ENCODE data around the gene ARHGAP12. TPM values are rescaled to one million over a fixed set of nuclear protein-coding genes. Genes with fewer than 3 reads are reported as not detected.

The ARHGAP12 gene
- total RNA-seq, 2 experiments from 2014 or later: 40.3 to 41.1 TPM

DNA sequence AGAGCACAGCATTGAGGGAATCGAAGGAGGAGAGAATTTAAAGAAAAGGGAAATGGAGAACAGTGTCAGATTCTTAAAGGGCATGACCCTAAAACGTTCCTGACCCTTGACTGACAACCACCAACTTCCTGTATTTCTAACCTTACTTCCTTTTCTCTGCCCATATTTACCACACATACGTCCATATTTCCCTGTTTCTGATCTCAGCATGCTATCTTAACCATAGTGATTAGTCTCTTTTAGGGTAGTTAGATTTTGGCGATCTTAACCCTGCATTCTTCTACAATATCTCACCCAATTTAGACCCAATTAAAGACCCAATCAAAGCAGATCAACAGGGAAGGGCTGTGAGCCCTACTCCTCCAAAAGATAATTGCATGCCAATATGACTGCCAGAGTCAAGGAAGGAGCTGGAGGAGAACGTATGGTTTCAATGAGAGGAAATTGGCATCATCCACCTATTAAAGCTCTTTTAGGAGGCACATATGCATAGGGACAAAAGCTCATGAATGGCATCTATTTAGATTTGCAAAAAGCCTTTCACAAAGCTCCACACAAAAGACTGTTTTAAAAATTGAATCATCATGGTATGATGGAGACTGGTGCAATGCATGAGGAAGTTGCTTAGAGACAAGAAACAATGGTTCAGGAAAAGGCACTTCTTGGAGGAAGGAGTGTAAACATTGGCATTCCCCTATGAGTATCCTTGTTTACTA lies 49.0 kb upstream of the ARHGAP12 start:
- H3K27me3 ChIP-seq (ENCODE audit: control insufficient read depth in 1 of 2, insufficient read depth in 2 of 2, low read length in 2 of 2): no peaks in the 10 kb centered on the region
- ATAC-seq (ENCODE audit: poor library complexity) (peak; percentile 51), DNase-seq (peak in 3 of 14 experiments; percentile 39 to 50 (median 39))
- TF ChIP-seq, protein P1, sequence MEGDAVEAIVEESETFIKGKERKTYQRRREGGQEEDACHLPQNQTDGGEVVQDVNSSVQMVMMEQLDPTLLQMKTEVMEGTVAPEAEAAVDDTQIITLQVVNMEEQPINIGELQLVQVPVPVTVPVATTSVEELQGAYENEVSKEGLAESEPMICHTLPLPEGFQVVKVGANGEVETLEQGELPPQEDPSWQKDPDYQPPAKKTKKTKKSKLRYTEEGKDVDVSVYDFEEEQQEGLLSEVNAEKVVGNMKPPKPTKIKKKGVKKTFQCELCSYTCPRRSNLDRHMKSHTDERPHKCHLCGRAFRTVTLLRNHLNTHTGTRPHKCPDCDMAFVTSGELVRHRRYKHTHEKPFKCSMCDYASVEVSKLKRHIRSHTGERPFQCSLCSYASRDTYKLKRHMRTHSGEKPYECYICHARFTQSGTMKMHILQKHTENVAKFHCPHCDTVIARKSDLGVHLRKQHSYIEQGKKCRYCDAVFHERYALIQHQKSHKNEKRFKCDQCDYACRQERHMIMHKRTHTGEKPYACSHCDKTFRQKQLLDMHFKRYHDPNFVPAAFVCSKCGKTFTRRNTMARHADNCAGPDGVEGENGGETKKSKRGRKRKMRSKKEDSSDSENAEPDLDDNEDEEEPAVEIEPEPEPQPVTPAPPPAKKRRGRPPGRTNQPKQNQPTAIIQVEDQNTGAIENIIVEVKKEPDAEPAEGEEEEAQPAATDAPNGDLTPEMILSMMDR (IDR thresholded peaks at IDR 0.05): no peak
- H3K4me1 ChIP-seq (ENCODE audit: insufficient read depth, low read length): peaks cover 11% of the 10 kb centered on the region
- Mint-ChIP-seq H3K9me3 (no peaks in the 10 kb centered on the region), H3K36me3 (ENCODE audit: low read depth) (no peaks in the 10 kb centered on the region), H3K4me3 (no peak overlapping the region), H3K27ac (no peak overlapping the region), H3K27me3 (no peaks in the 10 kb centered on the region), H3K4me1 (ENCODE audit: low read depth) (peaks cover 36% of the 10 kb centered on the region)
- no peak overlapping the region for H3K4me3 ChIP-seq (ENCODE audit: low read length)
- POLR2A ChIA-PET: interaction anchor here (0.5 to 0.8 kb wide), 3 partner anchors 8 to 78 kb away, joined by 3 to 4 read pairs (median 3); no protein-coding TSS in a partner anchor
- CTCF ChIA-PET: interaction anchor here (1.1 kb wide), 1 partner anchor 13 kb away, joined by 3 read pairs; no protein-coding TSS in a partner anchor
- H3K27ac ChIP-seq (ENCODE audit: low read depth in 1 of 2, low read length in 2 of 2): no peak overlapping the region
- H3K9me3 ChIP-seq (ENCODE audit: control insufficient read depth in 1 of 2, insufficient read depth in 1 of 2, low read length in 2 of 2): no peaks in the 10 kb centered on the region
- H3K36me3 ChIP-seq (ENCODE audit: insufficient read depth, low read length): no peaks in the 10 kb centered on the region
- intact Hi-C loops (cut with DNase I, micrococcal nuclease): no loop called here

DNA sequence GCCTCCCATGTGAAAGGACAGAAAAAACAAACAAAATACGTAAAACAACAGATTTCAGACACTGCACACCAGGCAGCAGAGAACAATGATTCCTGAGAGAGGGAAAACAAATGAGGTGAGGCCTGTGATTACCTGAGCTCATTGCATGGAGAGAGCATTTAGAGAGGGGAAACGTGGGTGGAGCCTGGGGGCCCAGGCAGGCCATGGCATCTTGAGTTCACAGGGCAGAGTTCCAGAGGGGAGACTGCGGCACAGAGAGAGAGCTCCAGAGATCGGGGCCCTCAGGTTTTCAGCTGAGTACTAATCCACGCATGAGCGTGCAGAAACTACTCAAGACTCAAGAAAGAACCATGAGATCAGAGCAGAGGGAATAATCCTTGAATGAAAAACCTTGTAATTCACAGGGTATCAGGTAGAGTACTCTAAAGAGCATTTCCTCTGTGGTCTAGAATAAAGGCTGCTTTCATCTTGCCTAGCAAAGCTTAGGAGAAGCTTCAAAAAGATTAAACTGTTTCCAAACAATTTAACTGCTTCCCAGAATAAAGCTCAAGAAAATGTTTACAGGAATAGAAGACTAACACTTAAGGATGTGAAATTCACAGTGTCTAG lies 46.6 kb upstream of the ARHGAP12 start:
- H3K4me1 Mint-ChIP-seq (ENCODE audit: low read depth): peaks cover 36% of the 10 kb centered on the region
- ATAC-seq (ENCODE audit: poor library complexity) (peak; percentile 46), DNase-seq (peak in 1 of 14 experiments; percentile 4)
- ChIA-PET POLR2A (no interaction called here), CTCF (no interaction called here)
- H3K27me3 Mint-ChIP-seq: no peaks in the 10 kb centered on the region
- Histone ChIP-seq H3K27me3 (ENCODE audit: control insufficient read depth in 1 of 2, insufficient read depth in 2 of 2, low read length in 2 of 2) (no peaks in the 10 kb centered on the region), H3K9me3 (ENCODE audit: control insufficient read depth in 1 of 2, insufficient read depth in 1 of 2, low read length in 2 of 2) (no peaks in the 10 kb centered on the region), H3K27ac (ENCODE audit: low read depth in 1 of 2, low read length in 2 of 2) (no peak overlapping the region), H3K4me1 (ENCODE audit: insufficient read depth, low read length) (peaks cover 11% of the 10 kb centered on the region), H3K36me3 (ENCODE audit: insufficient read depth, low read length) (no peaks in the 10 kb centered on the region), H3K4me3 (ENCODE audit: low read length) (no peak overlapping the region)
- intact Hi-C loops (cut with DNase I, micrococcal nuclease): no loop called here
- H3K9me3 Mint-ChIP-seq: no peaks in the 10 kb centered on the region
- no peaks in the 10 kb centered on the region for H3K36me3 Mint-ChIP-seq (ENCODE audit: low read depth)
- H3K4me3 Mint-ChIP-seq: no peak overlapping the region
- no peak overlapping the region for H3K27ac Mint-ChIP-seq
- TF ChIP-seq, protein P1 (IDR thresholded peaks at IDR 0.05): no peak

DNA sequence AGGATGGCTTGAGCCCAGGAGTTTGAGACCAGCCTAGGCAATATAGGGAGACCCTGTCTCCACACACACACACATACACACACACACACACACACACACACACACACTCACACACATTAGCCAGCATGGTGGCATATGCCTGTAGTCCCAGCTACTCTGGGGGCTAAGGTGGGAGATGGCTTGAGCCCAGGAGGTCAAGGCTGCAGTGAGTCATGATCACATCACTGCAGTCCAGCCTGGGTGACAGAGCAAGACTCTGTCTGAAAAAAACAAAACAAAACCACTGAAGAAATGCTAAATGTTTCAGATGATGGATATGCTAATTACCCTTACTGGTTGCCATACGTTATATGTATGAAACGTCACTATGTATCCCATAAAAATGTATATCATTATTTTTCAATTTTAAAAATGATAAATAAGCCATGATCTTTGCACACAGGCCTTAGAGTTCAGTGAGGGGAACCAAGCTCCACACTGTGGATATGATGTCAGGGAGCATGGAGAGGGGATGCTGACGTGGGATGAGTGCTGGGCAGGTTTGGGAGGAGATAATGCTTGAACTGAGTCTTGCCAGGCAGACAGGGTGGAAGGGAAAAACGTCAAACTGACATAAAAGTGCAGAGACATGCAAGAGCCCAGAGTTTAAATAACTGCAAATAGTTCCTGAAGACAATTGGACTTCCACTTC lies 45.9 kb upstream of the ARHGAP12 start:
- Mint-ChIP-seq H3K4me3 (no peak overlapping the region), H3K27me3 (no peaks in the 10 kb centered on the region), H3K4me1 (ENCODE audit: low read depth) (peaks cover 36% of the 10 kb centered on the region), H3K9me3 (no peaks in the 10 kb centered on the region), H3K36me3 (ENCODE audit: low read depth) (no peaks in the 10 kb centered on the region), H3K27ac (no peak overlapping the region)
- ATAC-seq (ENCODE audit: poor library complexity): no peak
- intact Hi-C loops (cut with DNase I, micrococcal nuclease): no loop called here
- H3K4me3 ChIP-seq (ENCODE audit: low read length): no peak overlapping the region
- no peaks in the 10 kb centered on the region for H3K27me3 ChIP-seq (ENCODE audit: control insufficient read depth in 1 of 2, insufficient read depth in 2 of 2, low read length in 2 of 2)
- POLR2A ChIA-PET: no interaction called here
- TF ChIP-seq, protein P1 (IDR thresholded peaks at IDR 0.05): no peak
- DNase-seq: no peak
- no peaks in the 10 kb centered on the region for H3K9me3 ChIP-seq (ENCODE audit: control insufficient read depth in 1 of 2, insufficient read depth in 1 of 2, low read length in 2 of 2)
- no peak overlapping the region for H3K27ac ChIP-seq (ENCODE audit: low read depth in 1 of 2, low read length in 2 of 2)
- H3K4me1 ChIP-seq (ENCODE audit: insufficient read depth, low read length): peaks cover 11% of the 10 kb centered on the region
- CTCF ChIA-PET: no interaction called here
- no peaks in the 10 kb centered on the region for H3K36me3 ChIP-seq (ENCODE audit: insufficient read depth, low read length)
